Uterus (tissue), 4 donors: ENCODE measurements around the gene NRGN. TPM values are rescaled to one million over a fixed set of nuclear protein-coding genes. Genes with fewer than 3 reads are reported as not detected.

Source experiments
- DNase-seq, 2 donors: peaks; one replicate each; pipeline ENCODE4 v3.0.0-alpha.2; 2019 to 2020
- H3K27ac ChIP-seq, 2 donors: fragments of 200-600 bp; sonication (generic); 1 replicate in 1 of 2; 2 replicates in 1 of 2; pipeline ENCODE4 v1.5.1; 2016 to 2018
- H3K27me3 ChIP-seq, 2 donors: fragments of 200-600 bp; sonication (generic); one replicate each; pipeline ENCODE4 v1.5.1; 2018 to 2019; ENCODE audit warnings: control low read depth in 1 of 2
- H3K36me3 ChIP-seq, 2 donors: fragments of 200-600 bp; sonication (generic); one replicate each; pipeline ENCODE4 v1.5.1; 2019; ENCODE audit warnings: control low read depth in 1 of 2
- H3K4me1 ChIP-seq, 2 donors: fragments of 200-600 bp; sonication (generic); one replicate each; pipeline ENCODE4 v1.5.1; 2018 to 2019; ENCODE audit warnings: control low read depth in 1 of 2
- H3K4me3 ChIP-seq, 2 donors: fragments of 200-600 bp; sonication (generic); 1 replicate in 1 of 2; 2 replicates in 1 of 2; pipeline ENCODE4 v1.5.1; 2018 to 2019; ENCODE audit warnings: mild to moderate bottlenecking in 1 of 2
- H3K9me3 ChIP-seq, 2 donors: fragments of 200-600 bp; sonication (generic); one replicate each; pipeline ENCODE4 v1.5.1; 2019; ENCODE audit warnings: control low read depth in 1 of 2
- POLR2A ChIP-seq, 2 donors: fragments of 450-650 bp; IDR thresholded peaks; one replicate each; pipeline ENCODE4 v1.6.1; 2016; ENCODE audit warnings: antibody characterized with exemption in 2 of 2, mild to moderate bottlenecking in 1 of 2, moderate library complexity in 1 of 2
- intact Hi-C: fragments of 100-400 bp; cut with DNase I; formaldehyde crosslinking; loops from one replicate; pipeline ENCODE4 v1.15.1; 2023; ENCODE audit warnings: low total_unique reads
- total RNA-seq, 4 donors: library from RNA; depleted of rRNA in 3 of 4; stranded (reverse); fragments of >200 nt in 3 of 4; gene quantifications; one replicate each; pipeline versions ENCODE4 v1.1.0 to v1.2.4, GENCODE V29; 2014 to 2023
- TF ChIP-seq, protein P1 (sequence below), 4 experiments: fragments of 200-600 bp in 2 of 4; fragments of 450-650 bp in 2 of 4; sonication (generic) in 2 of 4; IDR thresholded peaks; one replicate each; pipeline ENCODE4 v1.5.1; 2016 to 2019; ENCODE audit warnings: antibody characterized with exemption in 4 of 4, mild to moderate bottlenecking in 2 of 4, moderate library complexity in 1 of 4
- donor health status: DM: yes; HTN: yes; CAD: no.

NRGN gene
- total RNA-seq, 4 donors from 2014 or later: 0.62 to 16.4 TPM; not detected in 2

DNA sequence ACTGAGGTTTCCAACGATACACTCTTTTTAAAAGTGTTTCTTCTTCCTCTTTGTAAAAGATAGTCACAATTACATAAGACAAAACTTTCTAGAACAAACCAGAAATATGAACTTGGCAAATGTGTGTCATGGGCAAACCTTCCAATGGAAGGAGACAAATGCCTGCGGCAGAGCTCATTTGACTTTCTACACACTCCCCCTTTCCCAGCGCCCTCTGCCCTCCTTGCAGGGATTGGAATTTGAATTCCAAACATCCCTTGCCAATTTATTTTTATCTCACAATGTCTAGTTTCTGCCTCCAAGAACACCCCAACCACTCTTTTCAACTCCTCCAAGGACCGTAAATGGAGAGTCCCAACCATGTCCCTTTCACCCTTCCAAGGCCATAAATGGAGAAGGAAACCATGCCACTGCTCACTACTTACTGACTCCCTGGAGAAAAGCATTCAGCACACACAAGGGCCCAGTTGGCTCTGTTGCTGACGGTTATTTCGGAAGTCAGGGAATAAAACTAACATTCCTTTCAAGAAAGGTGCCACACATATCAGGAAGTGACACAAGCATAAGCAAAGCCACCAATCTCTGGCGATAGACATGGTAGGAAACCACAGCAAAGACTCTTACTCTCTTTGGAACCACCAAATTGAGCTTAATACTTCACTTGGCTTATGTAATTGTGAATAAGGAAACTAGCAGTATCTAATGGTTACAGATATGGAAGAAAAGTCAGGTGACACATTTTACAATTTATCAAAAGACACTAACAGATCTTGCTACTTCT lies 37.3 kb downstream of the NRGN start:
- TF ChIP-seq POLR2A (IDR thresholded peaks at IDR 0.05): no peak
- TF ChIP-seq, protein P1, sequence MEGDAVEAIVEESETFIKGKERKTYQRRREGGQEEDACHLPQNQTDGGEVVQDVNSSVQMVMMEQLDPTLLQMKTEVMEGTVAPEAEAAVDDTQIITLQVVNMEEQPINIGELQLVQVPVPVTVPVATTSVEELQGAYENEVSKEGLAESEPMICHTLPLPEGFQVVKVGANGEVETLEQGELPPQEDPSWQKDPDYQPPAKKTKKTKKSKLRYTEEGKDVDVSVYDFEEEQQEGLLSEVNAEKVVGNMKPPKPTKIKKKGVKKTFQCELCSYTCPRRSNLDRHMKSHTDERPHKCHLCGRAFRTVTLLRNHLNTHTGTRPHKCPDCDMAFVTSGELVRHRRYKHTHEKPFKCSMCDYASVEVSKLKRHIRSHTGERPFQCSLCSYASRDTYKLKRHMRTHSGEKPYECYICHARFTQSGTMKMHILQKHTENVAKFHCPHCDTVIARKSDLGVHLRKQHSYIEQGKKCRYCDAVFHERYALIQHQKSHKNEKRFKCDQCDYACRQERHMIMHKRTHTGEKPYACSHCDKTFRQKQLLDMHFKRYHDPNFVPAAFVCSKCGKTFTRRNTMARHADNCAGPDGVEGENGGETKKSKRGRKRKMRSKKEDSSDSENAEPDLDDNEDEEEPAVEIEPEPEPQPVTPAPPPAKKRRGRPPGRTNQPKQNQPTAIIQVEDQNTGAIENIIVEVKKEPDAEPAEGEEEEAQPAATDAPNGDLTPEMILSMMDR (IDR thresholded peaks at IDR 0.05): no peak
- peak overlapping the region in 1 of 2 donors; percentile 28 for H3K27ac ChIP-seq
- no peaks in the 10 kb centered on the region for H3K9me3 ChIP-seq
- H3K27me3 ChIP-seq: no peaks in the 10 kb centered on the region
- H3K4me1 ChIP-seq: no peaks in the 10 kb centered on the region
- DNase-seq: no peak
- intact Hi-C loops: no loop called here
- no peaks in the 10 kb centered on the region for H3K36me3 ChIP-seq
- H3K4me3 ChIP-seq: no peak overlapping the region

DNA sequence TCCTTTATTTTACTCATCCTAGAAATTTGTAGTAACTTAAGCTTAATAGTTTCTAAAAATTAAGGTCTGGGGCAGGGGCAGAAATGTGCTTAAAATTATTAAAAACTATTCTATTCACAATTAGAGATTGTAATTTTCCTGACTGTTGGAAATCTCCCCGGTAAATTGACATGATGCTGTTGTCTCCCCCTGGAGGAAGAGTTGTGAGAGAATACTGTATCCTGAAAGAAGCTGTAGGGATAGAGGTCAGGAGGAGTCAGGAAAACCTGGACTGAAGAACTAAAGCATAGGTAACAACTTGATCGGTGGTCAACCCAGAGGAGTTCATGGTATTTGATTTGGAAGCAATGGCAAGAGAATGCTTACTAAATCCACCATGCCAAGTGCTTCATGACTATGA lies 38.5 kb downstream of the NRGN start:
- no peaks in the 10 kb centered on the region for H3K9me3 ChIP-seq
- no peak overlapping the region for H3K4me3 ChIP-seq
- H3K36me3 ChIP-seq: no peaks in the 10 kb centered on the region
- TF ChIP-seq POLR2A (IDR thresholded peaks at IDR 0.05): no peak
- TF ChIP-seq, protein P1 (IDR thresholded peaks at IDR 0.05): no peak
- intact Hi-C loops: no loop called here
- no peak for DNase-seq
- no peaks in the 10 kb centered on the region for H3K27me3 ChIP-seq
- no peaks in the 10 kb centered on the region for H3K4me1 ChIP-seq
- no peak overlapping the region for H3K27ac ChIP-seq

DNA sequence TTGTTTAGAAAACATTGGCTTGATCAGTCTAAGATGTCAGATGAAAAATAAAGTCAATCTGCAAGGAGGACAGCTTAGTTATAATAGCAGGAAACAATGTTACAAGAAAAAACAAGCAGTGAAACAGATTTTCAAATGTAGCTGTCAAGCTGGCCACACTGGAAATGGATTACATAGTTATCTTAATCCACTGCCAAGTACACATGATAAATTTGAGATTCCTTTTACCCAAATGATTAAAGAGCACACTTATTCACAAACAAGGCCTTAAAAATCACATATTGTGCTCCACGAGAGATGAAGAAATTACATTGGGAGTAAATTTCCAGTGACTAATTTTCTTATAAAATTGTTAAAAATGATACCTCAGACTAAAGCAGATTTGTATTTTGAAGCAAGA lies 39.8 kb downstream of the NRGN start:
- Histone ChIP-seq H3K27ac (no peak overlapping the region), H3K9me3 (no peaks in the 10 kb centered on the region), H3K36me3 (no peaks in the 10 kb centered on the region), H3K4me1 (no peaks in the 10 kb centered on the region), H3K27me3 (no peaks in the 10 kb centered on the region), H3K4me3 (no peak overlapping the region)
- DNase-seq: no peak
- no peak for TF ChIP-seq POLR2A (IDR thresholded peaks at IDR 0.05)
- TF ChIP-seq, protein P1 (IDR thresholded peaks at IDR 0.05): no peak
- intact Hi-C loops: no loop called here

DNA sequence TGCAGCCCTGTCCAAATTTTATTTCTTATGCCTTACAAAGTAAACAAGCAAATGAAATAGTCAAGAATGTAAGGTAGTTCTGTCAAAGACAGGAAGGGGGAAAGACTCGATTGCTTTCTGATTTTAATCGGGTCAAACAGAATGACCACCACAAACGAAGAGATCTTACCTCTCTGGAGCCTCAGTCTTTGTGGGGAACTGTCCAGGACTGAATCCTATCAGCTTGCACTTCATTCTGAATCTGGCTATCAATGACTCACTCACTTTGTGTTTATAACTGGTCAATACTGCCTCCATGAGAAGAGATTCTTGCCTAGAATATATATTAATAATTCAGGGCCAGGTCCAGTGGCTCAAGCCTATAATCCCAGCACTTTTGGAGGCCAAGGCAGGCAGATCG lies 43.3 kb downstream of the NRGN start:
- H3K36me3 ChIP-seq: no peaks in the 10 kb centered on the region
- H3K4me1 ChIP-seq: no peaks in the 10 kb centered on the region
- no peak overlapping the region for H3K4me3 ChIP-seq
- no peak overlapping the region for H3K27ac ChIP-seq
- TF ChIP-seq, protein P1 (IDR thresholded peaks at IDR 0.05): no peak
- TF ChIP-seq POLR2A (IDR thresholded peaks at IDR 0.05): no peak
- H3K27me3 ChIP-seq: no peaks in the 10 kb centered on the region
- H3K9me3 ChIP-seq: no peaks in the 10 kb centered on the region
- intact Hi-C loops: no loop called here
- no peak for DNase-seq

DNA sequence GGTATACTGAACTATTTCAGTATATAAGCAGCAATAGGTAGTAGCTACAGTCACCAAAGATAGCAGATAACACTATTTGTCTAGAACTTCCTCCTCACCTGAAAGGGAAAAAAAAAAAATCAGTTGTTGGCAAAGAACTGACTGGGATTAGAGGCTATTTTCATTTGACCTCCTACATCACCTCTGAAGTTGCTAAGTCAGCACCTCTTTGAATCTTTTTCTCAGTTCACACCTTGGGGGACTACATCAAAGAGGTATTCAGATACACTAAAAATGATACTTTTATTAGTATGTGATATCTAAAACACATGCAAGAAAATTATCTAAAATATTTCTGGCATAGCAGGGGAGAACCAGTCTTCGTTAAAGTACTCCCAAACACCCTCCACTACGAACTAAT lies 44.3 kb downstream of the NRGN start:
- no peak overlapping the region for H3K27ac ChIP-seq
- intact Hi-C loops: no loop called here
- no peak for DNase-seq
- TF ChIP-seq, protein P1 (IDR thresholded peaks at IDR 0.05): no peak
- TF ChIP-seq POLR2A (IDR thresholded peaks at IDR 0.05): no peak
- no peaks in the 10 kb centered on the region for H3K4me1 ChIP-seq
- no peak overlapping the region for H3K4me3 ChIP-seq
- H3K9me3 ChIP-seq: no peaks in the 10 kb centered on the region
- H3K36me3 ChIP-seq: no peaks in the 10 kb centered on the region
- no peaks in the 10 kb centered on the region for H3K27me3 ChIP-seq
